Measurements from ENCODE around the gene NANOS3. TPM values are rescaled to one million over a fixed set of nuclear protein-coding genes. Genes with fewer than 3 reads are reported as not detected.
"Not testable (repeated sequence)": the region's sequence is repeated elsewhere in the genome, so short reads cannot be mapped to it uniquely, and the experiment has no call there.

Gene NANOS3
- total RNA-seq, 1 donor from 2014 or later, result not detected

DNA sequence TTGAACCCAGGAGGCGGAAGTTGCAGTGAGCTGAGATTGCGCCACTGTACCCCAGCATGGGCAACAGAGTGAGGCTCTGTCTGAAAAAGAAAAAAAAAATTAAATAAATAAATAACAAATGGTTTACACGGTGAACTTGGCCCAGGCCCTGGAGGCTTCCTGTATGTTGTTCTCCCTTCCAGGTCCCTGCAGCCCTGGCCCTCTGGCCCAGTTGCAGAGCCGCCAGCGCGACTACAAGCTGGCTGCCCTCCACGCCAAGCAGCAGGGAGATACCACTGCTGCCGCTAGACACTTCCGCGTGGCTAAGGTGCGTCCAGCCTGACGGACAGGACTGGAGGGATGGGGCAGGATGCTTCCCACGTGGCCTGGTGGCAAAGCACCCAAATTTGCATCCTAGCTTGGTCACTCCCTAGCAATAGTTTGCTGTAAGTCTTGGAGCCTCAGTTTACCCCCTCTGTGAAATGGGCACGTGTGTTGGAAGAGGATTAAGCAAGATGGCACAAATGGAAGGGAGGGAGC is 41.0 kb downstream of the NANOS3 start:
- Histone ChIP-seq H3K4me3 (ENCODE audit: low read depth, low read length) (no peak overlapping the region), H3K36me3 (ENCODE audit: control insufficient read depth, insufficient read depth, low read length) (peaks cover 3% of the 10 kb centered on the region), H3K27me3 (ENCODE audit: control insufficient read depth, insufficient read depth, low read length) (no peaks in the 10 kb centered on the region)
- TF ChIP-seq, protein P1, sequence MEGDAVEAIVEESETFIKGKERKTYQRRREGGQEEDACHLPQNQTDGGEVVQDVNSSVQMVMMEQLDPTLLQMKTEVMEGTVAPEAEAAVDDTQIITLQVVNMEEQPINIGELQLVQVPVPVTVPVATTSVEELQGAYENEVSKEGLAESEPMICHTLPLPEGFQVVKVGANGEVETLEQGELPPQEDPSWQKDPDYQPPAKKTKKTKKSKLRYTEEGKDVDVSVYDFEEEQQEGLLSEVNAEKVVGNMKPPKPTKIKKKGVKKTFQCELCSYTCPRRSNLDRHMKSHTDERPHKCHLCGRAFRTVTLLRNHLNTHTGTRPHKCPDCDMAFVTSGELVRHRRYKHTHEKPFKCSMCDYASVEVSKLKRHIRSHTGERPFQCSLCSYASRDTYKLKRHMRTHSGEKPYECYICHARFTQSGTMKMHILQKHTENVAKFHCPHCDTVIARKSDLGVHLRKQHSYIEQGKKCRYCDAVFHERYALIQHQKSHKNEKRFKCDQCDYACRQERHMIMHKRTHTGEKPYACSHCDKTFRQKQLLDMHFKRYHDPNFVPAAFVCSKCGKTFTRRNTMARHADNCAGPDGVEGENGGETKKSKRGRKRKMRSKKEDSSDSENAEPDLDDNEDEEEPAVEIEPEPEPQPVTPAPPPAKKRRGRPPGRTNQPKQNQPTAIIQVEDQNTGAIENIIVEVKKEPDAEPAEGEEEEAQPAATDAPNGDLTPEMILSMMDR (IDR thresholded peaks at IDR 0.05; ENCODE audit: insufficient read depth, low read length, poor library complexity, severe bottlenecking), result no peak
- DNase-seq (ENCODE audit: low read depth), result no peak

DNA sequence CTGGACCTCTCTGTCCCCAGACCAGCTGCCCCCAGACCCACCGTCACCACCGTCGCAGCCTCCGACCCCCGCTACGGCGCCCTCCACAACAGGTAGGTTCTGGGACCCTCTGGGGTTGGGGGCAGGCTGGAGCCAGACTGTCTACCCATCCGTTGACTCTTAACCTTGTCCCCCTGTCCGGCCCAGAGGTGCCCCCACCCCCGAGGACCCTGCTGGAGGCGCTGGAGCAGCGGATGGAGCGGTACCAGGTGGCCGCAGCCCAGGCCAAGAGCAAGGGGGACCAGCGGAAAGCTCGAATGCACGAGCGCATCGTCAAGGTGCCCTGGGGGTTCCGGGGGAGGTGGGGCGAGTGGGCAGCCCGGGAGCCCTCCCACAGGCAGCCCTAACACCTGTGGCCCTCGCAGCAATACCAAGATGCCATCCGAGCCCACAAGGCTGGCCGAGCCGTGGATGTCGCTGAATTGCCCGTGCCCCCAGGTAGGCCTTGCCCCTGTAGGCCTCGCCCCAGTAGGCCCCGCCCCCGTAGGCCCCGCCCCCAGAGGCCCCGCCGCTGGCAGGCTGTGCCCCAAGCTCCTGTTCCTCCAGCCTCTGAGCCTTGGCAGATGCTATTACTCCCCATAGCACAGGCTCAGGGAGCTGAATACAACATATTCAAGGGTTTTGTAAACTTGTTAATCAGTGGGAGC is 41.9 kb downstream of the NANOS3 start:
- TF ChIP-seq, protein P1 (IDR thresholded peaks at IDR 0.05; ENCODE audit: insufficient read depth, low read length, poor library complexity, severe bottlenecking), result no peak
- Histone ChIP-seq H3K36me3 (ENCODE audit: control insufficient read depth, insufficient read depth, low read length) (peaks cover 3% of the 10 kb centered on the region), H3K4me3 (ENCODE audit: low read depth, low read length) (no peak overlapping the region), H3K27me3 (ENCODE audit: control insufficient read depth, insufficient read depth, low read length) (no peaks in the 10 kb centered on the region)
- DNase-seq (ENCODE audit: low read depth), result no peak

- Histone ChIP-seq H3K4me3 (ENCODE audit: low read depth, low read length) (no peak overlapping the region), H3K36me3 (ENCODE audit: control insufficient read depth, insufficient read depth, low read length) (peaks cover 3% of the 10 kb centered on the region)
Measured at GRCh38 chr19:13920524-13920923, 43.6 kb downstream of the NANOS3 start.

GRCh38 chr19:13920940-13921747 is 44.2 kb downstream of the NANOS3 start:
- peaks cover 3% of the 10 kb centered on the region for H3K36me3 ChIP-seq (ENCODE audit: control insufficient read depth, insufficient read depth, low read length)
- TF ChIP-seq, protein P1 (IDR thresholded peaks at IDR 0.05; ENCODE audit: insufficient read depth, low read length, poor library complexity, severe bottlenecking), result no peak
- no peak for DNase-seq (ENCODE audit: low read depth)
- H3K4me3 ChIP-seq (ENCODE audit: low read depth, low read length), result no peak overlapping the region
- no peaks in the 10 kb centered on the region for H3K27me3 ChIP-seq (ENCODE audit: control insufficient read depth, insufficient read depth, low read length)

More at GRCh38 chr19:13920524-13920923, 43.6 kb downstream of the NANOS3 start:
- H3K27me3 ChIP-seq (ENCODE audit: control insufficient read depth, insufficient read depth, low read length), result no peaks in the 10 kb centered on the region
- DNase-seq (ENCODE audit: low read depth), result no peak
- TF ChIP-seq, protein P1 (IDR thresholded peaks at IDR 0.05; ENCODE audit: insufficient read depth, low read length, poor library complexity, severe bottlenecking), result no peak

- not testable (repeated sequence) for DNase-seq (ENCODE audit: low read depth); H3K4me3 ChIP-seq (ENCODE audit: low read depth, low read length); H3K27me3 ChIP-seq (ENCODE audit: control insufficient read depth, insufficient read depth, low read length); H3K36me3 ChIP-seq (ENCODE audit: control insufficient read depth, insufficient read depth, low read length)
Measured at GRCh38 chr19:13922118-13922517, 45.2 kb downstream of the NANOS3 start.

GRCh38 chr19:13923194-13923987 is 46.5 kb downstream of the NANOS3 start:
- no peaks in the 10 kb centered on the region for H3K27me3 ChIP-seq (ENCODE audit: control insufficient read depth, insufficient read depth, low read length)
- no peak for DNase-seq (ENCODE audit: low read depth)
- H3K36me3 ChIP-seq (ENCODE audit: control insufficient read depth, insufficient read depth, low read length), result peaks cover 3% of the 10 kb centered on the region
- TF ChIP-seq, protein P1 (IDR thresholded peaks at IDR 0.05; ENCODE audit: insufficient read depth, low read length, poor library complexity, severe bottlenecking), result no peak
- H3K4me3 ChIP-seq (ENCODE audit: low read depth, low read length), result no peak overlapping the region
